NCI-H446 (cell line): ENCODE results near the gene RSAD2.
"Not testable (repeated sequence)": the region's sequence is repeated elsewhere in the genome, so short reads cannot be mapped to it uniquely, and the experiment has no call there.

Experiments
- DNase-seq, 2 experiments: peaks; one replicate each; lab custom pipeline; 2025; lab: John Stamatoyannopoulos, UW

The RSAD2 gene, protein sequence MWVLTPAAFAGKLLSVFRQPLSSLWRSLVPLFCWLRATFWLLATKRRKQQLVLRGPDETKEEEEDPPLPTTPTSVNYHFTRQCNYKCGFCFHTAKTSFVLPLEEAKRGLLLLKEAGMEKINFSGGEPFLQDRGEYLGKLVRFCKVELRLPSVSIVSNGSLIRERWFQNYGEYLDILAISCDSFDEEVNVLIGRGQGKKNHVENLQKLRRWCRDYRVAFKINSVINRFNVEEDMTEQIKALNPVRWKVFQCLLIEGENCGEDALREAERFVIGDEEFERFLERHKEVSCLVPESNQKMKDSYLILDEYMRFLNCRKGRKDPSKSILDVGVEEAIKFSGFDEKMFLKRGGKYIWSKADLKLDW

GRCh38 chr2:6877402-6878304 is at the start of gene RSAD2:
RSAD2 (plus strand) TSS chr2:6877777; CDS start chr2:6877801, 24 bp downstream.
- no peak for DNase-seq

GRCh38 chr2:6828299-6828584 is 49.3 kb upstream of the RSAD2 start:
- peak; percentile 22 to 71 for DNase-seq

- no peak for DNase-seq
Observed at GRCh38 chr2:6831229-6831628, 46.3 kb upstream of the RSAD2 start.

DNA sequence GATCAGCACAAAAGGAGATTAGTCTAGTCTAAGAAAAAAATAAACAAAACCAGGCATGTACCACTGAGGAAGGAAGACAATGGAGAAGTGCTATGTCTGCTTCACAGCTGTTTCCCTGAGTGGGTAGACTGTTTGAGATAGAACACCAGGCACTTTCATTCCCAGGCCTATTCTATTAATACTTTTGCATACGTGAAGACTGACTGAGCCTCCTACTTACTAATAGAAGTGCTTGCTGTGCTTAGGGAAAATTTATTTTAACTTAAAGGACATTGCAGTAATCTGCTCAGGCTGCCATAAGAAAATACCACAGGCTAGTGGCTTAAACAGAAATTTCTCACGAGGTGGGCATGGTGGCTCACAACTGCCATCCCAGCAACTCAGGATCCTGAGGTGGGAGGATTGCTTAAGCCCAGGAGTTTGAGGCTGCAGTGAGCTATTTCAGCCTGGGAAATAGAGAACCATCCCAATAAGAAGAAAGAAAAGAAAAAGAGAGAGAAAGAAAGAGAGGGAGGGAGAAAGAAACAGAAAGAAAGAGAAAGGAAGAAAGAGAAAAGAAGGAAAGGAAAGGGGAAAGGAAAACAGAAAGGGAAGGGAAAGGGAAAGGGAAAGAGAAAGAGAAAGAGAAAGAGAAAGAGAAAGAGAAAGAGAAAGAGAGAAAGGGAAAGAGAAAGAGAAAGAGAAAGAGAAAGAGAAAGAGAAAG is 44.8 kb upstream of the RSAD2 start:
- DNase-seq = no peak

GRCh38 chr2:6833300-6833604 is 44.3 kb upstream of the RSAD2 start:
- DNase-seq = no peak

GRCh38 chr2:6834163-6834562 is 43.4 kb upstream of the RSAD2 start:
- no peak for DNase-seq

- DNase-seq = no peak
Observed at GRCh38 chr2:6835467-6835866, 42.1 kb upstream of the RSAD2 start.

DNA sequence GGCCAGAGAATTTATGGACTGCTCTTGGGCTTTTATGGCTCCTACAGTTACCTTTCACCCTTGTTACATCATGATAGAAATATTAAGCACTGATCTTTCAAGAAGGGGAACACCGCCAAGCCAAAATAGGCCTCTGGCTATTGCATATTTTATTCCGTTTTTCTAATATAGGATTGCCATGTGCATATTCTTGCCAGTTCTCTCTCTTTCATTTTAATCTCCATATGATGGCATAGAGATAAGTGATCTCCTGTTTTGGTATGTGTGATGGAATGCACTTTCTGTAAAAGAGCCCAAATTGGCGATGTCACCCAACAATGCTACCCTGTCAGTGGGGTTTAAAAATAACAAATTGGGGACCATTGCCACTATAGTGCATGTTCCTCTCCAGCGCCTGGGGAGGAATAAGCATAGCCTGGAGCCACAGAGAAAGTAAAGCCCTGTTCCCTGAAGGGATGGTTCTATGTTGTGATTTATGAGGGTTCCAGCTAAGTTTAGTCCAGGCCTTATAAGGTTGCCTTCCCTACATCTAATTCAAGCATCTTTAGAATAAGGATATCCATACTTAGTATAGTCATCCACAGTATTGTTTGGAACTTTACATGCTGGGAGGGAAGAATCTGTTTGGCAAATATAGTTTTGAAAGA is 38.8 kb upstream of the RSAD2 start:
- DNase-seq = no peak

DNA sequence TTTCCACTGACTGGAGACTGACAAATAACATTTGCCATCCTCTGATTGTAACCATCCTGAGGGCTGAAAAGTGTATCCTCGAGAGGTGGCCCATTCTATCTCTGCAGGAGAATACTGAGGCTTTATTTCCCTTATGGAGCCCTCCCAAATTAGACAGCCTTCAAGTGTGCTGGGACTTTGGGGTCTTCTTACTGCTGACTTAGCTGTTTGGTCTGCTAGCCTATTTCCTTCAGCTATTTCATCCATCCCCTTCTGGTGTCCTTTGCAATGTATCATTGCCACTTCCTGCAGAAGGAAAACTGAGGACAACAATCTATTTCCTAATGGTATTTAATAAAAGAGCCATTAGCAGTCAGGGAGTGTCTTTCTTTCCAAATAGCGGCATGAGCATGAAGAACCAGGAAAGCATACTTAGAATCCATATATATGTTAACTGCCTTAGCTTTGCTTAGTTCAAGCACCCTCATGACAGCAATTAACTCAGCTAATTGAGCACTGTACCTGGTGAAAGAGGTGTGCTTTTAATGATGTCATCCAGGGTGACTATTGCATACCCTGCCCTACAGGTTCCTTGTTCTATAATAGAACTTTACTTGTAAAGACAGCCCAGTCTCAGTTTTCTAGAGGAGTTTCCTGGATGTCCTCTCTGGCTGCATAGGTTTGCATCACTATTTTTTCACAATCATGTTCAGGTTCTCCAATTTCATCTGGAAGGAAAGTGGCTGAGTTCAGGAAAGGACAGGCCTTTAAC is 35.9 kb upstream of the RSAD2 start:
- no peak for DNase-seq

- DNase-seq = no peak
Observed at GRCh38 chr2:6845312-6845711, 32.3 kb upstream of the RSAD2 start.

DNA sequence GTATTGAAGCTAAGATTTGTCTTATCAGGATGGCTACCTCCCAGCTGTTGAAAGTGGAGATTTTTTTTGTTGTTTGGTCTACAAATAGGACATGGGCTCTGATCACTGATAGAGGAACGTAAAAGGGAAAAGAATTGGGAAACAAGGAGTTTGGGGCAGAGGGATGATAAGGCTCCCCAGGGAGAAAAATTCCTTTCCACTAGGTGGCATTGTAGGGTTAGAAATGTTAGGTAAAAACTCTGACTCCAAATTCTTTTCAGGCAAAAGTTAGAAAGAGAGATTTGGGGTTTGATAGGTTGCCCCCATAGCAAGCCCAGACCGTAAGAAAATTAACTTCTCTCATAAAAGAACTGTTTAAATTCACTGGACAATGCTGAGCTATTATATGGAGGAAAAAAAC is 31.7 kb upstream of the RSAD2 start:
- DNase-seq = no peak

DNA sequence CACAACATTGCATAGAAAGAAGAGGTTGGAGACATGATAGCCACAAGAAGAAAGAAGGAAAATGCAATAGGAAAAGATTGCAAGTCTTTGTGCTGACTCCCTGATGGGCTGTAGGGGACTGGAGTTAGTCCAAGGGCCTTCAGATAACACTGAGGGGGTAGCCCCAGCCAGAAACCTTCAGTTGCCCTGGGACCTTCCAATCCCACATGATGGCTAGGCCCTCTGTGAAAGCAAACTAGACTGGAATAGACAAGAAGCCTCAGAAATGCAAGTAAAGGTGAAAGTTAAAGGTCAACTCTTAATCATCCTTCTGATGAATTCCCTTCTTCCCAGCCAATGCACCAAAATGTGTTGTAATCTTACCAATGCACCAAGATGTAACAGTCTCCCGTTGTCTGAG is 31.0 kb upstream of the RSAD2 start:
- no peak for DNase-seq

DNA sequence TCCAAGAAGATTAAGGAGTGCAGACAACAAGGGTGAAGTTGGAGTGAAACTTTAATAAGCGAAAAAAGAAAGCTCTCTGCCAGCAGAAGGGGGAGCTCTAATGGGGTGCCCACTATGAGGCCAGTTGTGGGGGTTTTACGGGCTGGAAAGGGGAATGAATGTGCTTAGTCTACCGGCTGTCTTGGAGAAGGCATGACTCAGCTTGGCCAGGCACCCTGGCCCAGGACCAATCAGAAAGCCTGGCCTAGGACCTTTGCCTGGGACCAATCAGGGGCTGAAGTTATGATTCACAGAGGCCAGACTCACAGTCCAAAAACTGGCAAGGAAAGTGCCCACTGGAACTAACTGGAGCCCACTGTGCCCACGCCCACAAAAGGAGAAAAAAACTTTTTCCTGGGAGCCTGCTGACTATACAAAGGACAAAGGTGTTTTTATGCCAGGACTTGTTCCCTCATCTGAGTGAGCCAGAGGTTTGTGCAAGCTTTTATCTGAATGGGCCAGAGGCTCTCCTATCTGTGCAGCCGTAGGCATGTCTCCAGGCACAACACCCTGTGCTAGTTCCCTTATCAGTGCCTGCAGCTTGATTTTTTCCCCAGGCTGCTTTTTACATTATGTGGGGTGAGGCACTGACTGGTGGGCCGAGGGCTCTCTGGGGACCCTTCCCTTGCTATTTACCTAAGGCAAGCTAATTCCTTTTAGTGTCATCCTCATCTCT is 30.5 kb upstream of the RSAD2 start:
- DNase-seq = no peak

- DNase-seq = no peak
Observed at GRCh38 chr2:6852195-6852594, 25.4 kb upstream of the RSAD2 start.

DNA sequence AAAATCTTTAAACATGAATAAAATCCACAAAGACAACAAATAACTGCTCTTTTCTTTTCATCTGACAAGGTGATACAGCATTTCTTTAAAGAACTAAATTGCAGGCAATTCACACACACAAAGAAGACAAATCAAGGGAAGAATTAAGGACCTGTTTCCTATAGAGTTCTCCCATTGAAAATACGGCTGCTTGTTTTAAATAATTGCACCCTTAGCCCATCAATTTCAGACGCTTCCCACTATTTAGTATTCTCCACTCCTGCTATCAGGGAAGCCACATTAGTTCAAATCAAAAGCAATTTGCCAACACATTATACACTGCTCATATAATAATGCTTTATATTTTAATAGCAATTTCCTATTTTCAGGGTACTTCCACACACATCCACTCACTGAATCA is 23.2 kb upstream of the RSAD2 start:
- no peak for DNase-seq

- DNase-seq = no peak
Observed at GRCh38 chr2:6855860-6856547, 21.6 kb upstream of the RSAD2 start.

DNA sequence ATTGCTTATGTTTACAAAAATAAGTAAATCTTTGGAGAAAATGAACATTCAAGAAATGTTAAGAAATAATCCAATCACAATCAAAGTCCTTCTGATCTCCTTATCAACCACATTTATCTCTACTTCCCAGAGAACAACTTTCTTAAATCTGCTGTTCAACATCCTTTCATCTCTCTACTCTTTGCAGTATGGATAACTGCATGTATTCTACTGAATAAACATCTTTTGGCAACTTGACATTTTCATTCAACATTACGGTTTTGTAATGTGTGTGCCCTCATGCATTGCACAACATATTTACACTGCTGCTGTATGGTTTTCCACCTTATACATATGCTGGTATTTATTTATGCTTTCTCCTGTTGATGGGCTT is 21.0 kb upstream of the RSAD2 start:
- DNase-seq = no peak

- DNase-seq = not testable (repeated sequence)
Observed at GRCh38 chr2:6858466-6859027, 19.0 kb upstream of the RSAD2 start.

DNA sequence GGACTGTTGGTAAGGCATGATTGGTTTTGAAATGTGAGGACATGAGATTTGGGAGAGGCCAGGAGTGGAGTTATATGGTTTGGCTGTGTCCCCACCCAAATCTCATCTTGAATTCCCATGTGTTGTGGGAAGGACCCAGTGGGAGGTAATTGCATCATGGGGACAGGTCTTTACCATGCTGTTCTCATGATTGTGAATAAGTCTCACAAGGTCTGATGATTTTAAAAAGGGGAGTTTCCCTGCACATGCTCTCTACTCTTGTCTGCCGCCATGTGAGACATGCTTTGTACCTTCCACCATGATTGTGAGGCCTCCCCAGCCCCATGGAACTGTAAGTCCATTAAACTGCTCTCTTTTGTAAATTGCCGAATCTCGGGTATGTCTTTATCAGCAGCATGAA is 17.3 kb upstream of the RSAD2 start:
- DNase-seq = no peak

- DNase-seq = no peak
Observed at GRCh38 chr2:6863792-6864191, 13.8 kb upstream of the RSAD2 start.
